HG03139 (cell line): ENCODE data around the gene THSD7B.
"Not testable (repeated sequence)": the region's sequence is repeated elsewhere in the genome, so short reads cannot be mapped to it uniquely, and the experiment has no call there.

ENCODE experiments used
- ATAC-seq: cut with Tn5 transposase; IDR thresholded peaks from one replicate; pipeline ENCODE4 v1.9.1; 2021; ENCODE audit not compliant: unreplicated experiment

The THSD7B gene

GRCh38 chr2:137039482-137040152 lies 274.3 kb downstream of the THSD7B start:
- no peak for ATAC-seq

- no peak for ATAC-seq
These were observed 282.0 kb downstream of the THSD7B start for GRCh38 chr2:137047369-137047768.

- ATAC-seq = no peak
These were observed 283.1 kb downstream of the THSD7B start for GRCh38 chr2:137048455-137048854.

GRCh38 chr2:137049518-137049917 lies 284.2 kb downstream of the THSD7B start:
- no peak for ATAC-seq

GRCh38 chr2:137050949-137051348 lies 285.6 kb downstream of the THSD7B start:
- ATAC-seq = no peak

- ATAC-seq = no peak
These were observed 286.5 kb downstream of the THSD7B start for GRCh38 chr2:137051778-137052398.

- no peak for ATAC-seq
These were observed 291.4 kb downstream of the THSD7B start for GRCh38 chr2:137056704-137057103.

GRCh38 chr2:137076111-137076765 lies 310.9 kb downstream of the THSD7B start:
- not testable (repeated sequence) for ATAC-seq

GRCh38 chr2:137091704-137092103 lies 326.4 kb downstream of the THSD7B start:
- ATAC-seq = no peak

- ATAC-seq = no peak
These were observed 327.8 kb downstream of the THSD7B start for GRCh38 chr2:137093116-137093515.

- no peak for ATAC-seq
These were observed 330.8 kb downstream of the THSD7B start for GRCh38 chr2:137096187-137096586.

GRCh38 chr2:137096693-137097092 lies 331.3 kb downstream of the THSD7B start:
- ATAC-seq = no peak

GRCh38 chr2:137101814-137102213 lies 336.5 kb downstream of the THSD7B start:
- not testable (repeated sequence) for ATAC-seq

GRCh38 chr2:137107904-137108303 lies 342.6 kb downstream of the THSD7B start:
- ATAC-seq = no peak

- ATAC-seq = no peak
These were observed 346.6 kb downstream of the THSD7B start for GRCh38 chr2:137111896-137112295.

GRCh38 chr2:137115081-137115794 lies 349.9 kb downstream of the THSD7B start:
- no peak for ATAC-seq

- no peak for ATAC-seq
These were observed 350.4 kb downstream of the THSD7B start for GRCh38 chr2:137115795-137116089.

GRCh38 chr2:137117385-137117784 lies 352.0 kb downstream of the THSD7B start:
- ATAC-seq = no peak

- ATAC-seq = no peak
These were observed 352.8 kb downstream of the THSD7B start for GRCh38 chr2:137118140-137118539.

- ATAC-seq = no peak
These were observed 357.9 kb downstream of the THSD7B start for GRCh38 chr2:137123226-137123625.

- no peak for ATAC-seq
These were observed 367.9 kb downstream of the THSD7B start for GRCh38 chr2:137133225-137133624.

GRCh38 chr2:137138263-137138662 lies 372.9 kb downstream of the THSD7B start:
- no peak for ATAC-seq
